GM21619 (cell line): ENCODE data around the gene CENPC.
"Not testable (repeated sequence)": the region's sequence is repeated elsewhere in the genome, so short reads cannot be mapped to it uniquely, and the experiment has no call there.

Experiments used
- ATAC-seq: cut with Tn5 transposase; IDR thresholded peaks from one replicate; pipeline ENCODE4 v1.9.1; 2021; ENCODE audit not compliant: unreplicated experiment

Gene CENPC

DNA sequence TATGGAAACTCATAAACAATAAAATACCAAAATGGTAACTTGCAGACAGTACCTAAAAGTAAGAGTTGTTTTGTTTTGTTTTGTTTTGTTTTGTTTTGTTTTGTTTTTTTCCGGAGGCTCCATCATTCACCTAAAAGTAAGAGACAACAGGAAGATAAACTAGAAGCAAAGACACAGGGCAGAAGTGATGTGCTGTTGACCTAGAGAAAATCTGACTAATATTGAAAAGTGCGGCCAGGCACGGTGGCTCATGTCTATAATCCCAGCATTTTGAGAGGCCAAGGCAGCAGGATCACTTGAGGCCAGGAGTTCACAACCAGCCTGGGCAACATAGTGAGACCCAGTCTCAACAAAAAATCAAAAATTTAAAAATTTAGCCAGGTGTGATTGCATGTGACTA lies 5.6 kb upstream of the CENPC start:
- ATAC-seq, result peak; percentile 37

DNA sequence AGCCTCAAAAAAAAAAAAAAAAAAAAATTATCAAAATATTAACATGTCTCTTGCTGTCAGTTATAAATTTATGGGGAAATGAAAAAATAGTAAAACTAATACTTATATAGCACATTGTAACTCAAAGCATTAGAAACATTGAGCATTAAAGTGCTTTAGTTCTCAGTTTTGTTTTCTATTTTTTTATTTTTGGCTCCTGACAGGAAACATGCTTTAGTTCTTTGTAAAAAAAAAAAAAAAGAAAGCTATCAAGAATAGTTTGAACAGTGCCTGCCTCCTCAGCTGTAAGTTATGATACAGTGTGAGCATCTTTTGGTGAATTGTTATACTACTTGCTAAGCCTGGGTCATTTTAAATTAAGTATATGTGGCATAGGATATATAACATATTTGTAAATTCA lies 5.1 kb upstream of the CENPC start:
- peak; percentile 34 for ATAC-seq

DNA sequence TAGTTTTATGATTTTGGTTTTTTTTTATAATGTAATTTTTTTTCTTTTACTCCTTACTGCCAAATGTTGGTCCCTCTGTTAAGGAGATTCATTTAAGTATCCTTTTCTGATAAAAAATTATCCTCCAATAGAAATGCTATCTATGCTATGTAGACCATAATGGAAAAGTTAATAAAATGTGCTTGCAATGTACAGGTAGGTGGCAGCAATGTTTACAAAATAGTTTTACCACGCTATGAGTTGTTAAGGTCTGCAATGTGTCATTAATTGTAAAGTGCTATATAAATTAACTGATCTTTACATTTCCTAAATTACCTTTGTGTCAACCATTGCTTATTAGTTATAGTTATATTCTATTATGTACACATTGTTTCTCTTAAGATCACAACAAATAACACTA lies 3.8 kb upstream of the CENPC start:
- peak; percentile 31 for ATAC-seq

DNA sequence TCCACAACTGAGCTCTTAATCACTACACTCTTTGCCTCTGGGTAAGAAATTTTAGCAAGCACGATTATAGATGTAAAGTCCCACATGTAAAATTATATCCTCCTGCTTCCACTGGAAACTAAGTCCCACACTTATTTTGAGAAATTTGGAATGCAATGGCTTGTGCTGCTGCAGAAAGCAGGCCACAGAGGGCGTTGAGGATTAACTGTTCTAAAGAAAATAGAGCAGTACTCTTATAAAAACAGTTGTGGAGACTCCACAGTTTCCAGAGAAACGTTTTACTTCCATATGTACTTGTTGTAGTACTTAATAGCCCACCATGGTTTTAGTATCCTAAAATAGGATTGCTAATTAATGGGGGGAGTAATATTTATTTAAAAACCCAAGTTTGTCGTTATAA lies 1.7 kb upstream of the CENPC start:
- no peak for ATAC-seq

DNA sequence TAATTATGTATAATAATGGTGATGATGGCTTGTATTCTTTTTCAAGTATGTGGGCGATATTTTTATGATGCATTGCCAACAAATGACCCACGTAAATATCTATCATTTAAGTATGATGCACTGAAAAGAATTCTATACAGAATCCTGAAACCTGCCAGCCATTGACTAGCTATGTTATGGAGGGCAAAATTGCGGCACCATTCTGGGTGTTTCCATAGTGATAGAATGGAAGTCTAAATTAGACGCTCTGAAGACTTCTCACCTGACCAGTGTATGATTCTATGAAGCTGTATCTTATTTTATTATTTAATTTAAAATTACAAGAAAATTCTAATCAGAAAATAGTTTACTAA lies 677 bp upstream of the CENPC start:
- no peak for ATAC-seq

DNA sequence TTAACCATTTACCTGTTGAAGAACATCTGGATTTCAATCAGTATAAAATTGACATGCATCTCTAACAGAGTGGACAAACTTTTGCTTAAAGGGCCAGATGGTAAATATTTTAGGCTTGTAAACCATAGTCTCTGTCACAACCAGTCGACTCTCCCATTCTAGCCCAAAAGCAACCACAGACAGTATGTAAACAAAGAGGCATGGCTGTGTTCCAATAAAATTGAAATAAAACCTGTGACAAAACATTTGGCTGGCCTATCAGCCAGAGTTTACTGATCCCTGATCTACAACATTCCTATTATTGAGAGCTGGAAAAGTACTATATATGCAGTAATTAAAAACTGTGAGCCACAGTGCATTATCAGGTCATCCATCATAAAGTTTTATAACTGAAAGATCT lies 3.2 kb downstream of the CENPC start:
- no peak for ATAC-seq

DNA sequence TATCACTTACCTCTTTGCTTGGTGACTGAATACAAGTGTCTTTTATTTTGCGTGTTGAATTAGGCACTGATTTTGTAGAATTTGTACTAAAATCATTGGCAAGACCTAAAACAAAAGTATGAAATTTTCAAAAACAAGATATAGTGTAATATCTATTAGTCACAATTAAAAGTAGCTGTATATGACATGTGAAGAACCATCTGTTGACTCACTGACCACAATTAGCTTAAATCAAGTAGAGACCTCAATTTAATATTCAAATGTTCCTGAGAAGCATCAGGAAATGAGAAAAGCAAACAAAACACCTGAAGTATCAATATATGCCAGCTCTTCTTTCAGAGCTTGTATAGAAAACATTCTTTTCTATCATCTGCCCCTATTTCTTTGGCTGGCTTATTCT lies 5.5 kb downstream of the CENPC start:
- no peak for ATAC-seq

DNA sequence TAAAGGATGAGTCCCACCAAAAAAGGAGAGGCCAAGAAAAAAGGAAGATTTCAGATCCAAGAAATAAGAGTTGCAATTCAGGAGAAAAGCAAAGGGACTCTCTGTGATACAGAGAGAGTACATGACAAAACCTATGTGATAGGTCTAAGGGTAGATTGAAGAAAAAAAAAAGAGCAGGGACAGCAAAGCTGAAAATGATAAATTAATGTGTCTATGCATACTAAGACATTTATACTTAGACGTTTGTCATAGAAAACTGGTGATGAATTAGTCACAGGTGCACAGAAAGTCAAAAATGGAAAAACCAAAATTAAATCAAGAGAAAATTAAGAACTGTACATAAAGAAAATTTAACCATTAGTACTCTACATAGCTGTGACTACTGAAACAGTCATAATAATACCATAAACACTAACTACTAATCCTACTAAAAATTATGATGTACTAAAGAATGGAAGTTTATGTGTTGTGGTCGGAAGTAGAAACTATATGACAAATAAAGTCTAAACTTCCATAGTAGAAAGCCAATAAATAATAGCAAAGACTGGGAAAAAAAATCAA lies 9.9 kb downstream of the CENPC start:
- no peak for ATAC-seq

DNA sequence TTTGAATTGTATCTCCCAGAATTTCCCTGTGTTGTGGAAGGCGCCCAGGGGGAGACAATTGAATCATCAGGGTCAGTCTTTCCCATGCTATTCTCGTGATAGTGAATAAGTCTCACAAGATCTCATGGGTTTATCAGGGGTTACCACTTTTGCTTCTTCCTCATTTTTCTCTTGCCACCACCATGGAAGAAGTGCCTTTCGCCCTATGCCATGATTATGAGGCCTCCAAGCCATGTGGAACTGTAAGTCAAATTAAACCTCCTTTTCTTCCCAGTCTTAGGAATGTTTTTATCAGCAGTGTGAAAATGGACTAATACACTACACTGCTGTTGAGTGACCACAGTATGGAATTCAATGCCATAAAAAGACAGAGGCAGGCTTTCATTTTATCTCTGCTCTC lies 12.2 kb downstream of the CENPC start:
- no peak for ATAC-seq

DNA sequence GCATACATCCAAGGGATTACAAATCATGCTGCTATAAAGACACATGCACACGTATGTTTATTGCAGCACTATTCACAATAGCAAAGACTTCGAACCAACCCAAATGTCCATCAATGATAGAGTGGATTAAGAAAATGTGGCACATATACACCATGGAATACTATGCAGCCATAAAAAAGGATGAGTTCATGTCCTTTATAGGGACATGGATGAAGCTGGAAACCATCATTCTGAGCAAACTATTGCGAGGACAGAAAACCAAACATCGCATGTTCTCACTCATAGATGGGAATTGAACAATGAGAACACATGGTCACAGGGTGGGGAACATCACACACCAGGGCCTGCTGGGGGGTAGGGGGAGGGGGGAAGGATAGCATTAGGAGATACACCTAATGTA lies 12.9 kb downstream of the CENPC start:
- ATAC-seq, result not testable (repeated sequence)

DNA sequence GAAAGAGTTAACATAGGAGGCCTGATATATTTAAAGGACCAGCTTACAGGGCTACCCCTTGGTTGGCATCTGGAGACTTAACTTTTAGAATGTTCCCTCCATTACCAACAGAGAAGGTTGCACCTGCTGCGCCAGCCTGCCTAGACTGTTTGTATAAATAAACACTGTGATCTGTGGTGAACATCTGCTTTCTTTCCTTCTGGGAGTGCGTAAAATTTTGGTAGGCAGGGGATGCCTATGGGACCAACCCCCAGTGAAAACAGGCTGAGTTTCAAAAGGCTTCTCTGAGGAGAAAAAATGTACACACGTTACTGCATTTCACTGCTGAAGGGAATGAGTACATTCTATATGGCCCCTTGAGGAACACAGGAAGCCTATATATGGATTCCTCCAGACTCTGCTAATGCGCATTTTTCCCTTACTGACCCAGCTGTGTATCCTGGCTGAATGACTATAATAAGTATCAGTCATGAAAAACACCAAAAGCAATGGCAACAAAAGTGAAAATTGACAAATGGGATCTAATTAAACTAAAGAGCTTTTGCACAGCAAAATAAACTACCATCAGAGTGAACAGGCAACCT lies 13.8 kb downstream of the CENPC start:
- no peak for ATAC-seq

DNA sequence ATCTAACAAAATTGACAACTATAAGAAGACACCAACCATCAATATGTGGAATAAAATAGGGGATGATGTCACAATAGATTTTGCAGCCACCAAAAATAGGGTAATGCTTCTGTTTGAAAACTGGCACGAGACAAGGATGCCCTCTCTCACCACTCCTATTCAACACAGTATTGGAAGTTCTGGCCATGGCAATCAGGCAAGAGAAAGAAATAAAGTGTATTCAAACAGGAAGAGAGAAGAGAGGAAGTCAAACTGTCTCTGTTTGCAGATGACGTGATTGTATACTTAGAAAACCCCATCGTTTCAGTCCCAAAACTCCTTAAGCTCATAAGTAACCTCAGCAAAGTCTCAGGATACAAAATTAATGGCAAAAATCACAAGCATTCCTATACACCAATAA lies 21.2 kb downstream of the CENPC start:
- ATAC-seq, result not testable (repeated sequence)

DNA sequence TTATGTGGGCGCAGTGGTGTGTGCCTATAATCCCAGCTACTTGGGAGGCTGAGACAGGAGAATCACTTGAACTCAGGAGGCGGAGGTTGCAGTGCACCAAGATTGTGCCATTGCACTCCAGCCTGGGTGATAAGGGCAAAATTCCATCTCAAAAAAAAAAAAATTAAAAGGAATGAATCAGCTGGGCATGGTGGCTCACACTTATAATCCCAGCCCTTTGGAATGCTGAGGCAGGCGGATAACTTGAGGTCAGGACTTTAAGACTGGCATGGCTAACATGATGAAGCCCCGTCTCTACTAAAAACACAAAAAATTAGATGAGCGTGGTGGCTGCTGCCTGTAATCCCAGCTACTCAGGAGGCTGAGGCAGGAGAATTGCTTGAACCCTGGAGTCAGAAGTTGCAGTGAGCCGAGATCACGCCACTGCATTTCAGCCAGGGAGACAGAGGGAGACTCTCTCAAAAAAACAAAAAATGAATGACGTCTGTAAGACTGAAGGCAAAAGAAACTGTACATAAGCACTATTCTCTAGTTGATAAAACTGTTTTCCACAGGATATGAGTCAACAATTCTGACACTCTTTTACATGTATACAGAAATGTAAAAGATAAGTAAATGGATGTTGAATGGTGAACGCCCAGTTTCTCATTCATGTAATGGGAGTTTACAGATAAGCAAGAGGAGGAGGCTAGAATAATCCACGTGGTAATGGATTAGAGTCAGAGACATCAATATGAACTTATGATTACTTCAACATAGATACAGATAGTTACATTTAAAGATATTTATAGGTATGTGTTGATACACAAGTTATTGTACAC lies 22.2 kb downstream of the CENPC start:
- no peak for ATAC-seq

DNA sequence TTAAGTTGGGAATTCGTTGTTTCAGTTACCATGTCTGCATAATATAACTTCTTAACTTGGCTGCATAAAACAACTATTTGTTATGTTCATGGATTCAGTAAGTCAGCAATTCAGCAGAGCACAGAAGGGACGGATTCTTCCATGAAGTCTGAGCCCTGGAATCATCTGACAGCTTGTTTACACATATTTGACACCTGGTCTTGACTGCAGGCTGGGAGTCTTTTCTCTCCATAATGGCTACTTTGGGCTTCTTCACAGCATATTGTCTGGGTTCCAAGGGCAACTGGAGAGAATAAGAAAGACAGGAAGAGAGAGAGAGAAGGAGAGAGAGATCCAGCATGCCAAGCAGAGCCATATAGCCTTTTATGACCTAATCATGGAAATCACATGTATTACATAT lies 23.1 kb downstream of the CENPC start:
- ATAC-seq, result no peak

DNA sequence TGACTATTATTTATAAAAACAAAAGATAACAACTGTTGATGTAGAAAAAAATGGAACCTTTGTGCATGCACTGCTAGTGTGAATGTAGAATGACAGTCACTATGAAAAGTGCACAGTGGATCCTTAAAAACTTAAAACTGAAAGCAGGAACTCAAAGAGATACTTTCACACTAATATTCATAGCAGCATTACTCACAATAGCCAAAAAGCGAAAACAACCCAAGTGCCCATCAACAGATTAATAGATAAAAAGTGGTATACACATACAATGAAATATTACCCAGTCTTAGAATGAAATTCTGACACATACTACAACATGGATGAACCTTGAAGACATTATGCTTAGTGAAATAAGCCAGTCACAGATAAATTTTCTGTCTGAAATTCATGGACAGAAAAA lies 23.8 kb downstream of the CENPC start:
- ATAC-seq, result no peak

DNA sequence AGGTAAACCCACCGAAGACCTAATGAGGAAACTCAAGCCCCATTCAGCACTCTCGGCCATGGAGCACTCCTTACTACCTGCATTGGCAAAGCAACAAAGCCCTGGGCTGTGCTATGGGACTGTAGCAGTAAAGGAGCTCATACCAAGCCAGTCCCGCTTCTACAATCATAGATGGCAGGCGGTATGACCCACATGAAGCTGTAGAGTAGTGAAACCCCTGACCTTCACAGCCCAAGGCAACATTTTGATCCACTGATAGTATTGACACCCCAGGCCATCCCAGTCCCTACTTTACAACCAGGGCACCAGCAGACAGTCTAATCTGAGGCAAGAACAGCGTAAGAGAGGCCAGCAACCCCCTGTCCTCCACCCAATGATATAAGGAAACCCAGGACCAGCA lies 25.2 kb downstream of the CENPC start:
- no peak for ATAC-seq

DNA sequence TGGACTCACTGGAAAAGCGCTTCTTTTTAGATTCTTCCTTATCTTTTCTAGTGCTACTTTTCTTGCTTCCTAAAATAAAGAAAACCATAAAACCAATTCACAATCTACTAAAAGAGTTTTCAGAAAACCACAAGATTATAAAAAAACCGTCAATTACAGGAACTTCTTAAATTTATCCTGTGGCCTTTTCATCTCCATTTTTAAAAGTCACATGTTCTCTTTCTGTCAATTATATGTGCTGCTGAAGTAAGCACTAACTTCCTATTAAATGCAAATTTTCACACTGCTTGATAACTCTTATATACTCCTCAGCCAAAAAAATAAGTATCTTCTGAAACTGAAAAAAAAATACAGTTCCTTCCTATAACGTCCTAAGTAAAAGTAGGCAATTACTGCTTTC lies 32.8 kb downstream of the CENPC start:
- no peak for ATAC-seq

DNA sequence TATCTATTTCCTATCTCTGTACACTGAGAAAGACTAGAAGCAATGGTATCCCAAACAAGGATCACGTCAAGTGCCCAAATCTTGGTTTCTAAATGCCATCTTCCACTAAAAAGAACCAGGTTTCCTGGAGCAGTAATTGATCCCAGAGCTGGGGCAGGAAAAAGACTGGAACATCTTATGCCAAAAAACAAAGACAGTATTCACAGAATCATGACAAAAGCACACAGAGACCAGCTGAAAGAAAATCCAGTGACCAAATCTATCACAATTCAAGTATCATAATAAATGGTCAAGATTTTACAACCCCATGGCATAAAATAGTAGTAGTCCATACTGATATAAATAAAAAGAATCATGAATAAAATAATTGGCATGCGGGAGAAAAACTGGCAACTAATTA lies 44.9 kb downstream of the CENPC start:
- ATAC-seq, result no peak

DNA sequence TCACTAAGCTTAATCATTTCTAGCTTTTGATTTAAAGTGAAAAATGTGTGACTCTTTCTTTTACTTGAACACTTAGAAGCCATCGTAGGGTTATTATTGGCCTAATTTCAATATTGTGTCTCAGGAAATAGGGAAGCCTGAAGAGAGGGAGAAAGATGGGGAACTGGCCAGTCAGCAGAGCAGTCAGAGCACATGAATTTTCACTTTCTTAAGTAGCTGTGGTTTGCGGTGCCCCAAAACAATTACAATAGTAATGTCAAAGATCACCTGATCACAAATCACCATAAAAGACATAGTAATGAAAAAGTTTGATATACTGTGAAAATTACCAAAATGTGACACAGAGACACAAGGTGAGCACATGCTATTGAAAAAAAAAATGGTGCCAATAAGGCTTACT lies 45.5 kb downstream of the CENPC start:
- peak; percentile 59 for ATAC-seq

DNA sequence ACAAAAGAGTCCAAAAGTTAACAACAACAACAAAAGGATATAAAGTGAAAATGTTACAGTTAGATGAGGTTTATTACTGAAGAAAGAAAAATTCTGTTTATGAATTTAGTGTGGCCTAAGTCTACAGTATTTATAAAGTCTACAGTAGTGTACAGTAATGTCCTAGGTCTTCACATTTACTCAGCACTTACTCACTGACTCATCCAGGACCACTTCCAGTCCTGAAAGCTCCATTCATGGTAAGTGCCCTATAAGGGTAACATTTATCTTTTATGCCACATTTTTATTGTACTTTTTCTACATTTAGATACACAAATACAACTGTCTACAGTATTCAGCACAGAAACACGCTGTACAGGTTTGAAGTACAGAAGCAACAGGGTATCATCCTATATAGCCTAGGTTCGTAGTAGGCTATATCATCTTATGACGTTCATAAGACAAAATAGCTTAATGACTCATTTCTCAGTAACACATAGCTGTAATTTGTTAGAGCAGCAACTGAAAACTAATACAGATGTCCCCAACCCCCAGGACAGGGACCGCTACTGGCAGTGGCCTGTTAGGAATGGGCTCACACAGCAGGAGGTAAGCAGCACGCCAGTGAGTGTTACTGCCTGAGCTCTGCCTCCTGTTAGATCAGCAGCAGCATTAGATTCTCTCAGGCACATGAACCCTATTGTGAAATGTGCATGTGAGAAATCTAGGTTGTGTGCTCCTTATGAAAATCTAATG lies 61.3 kb downstream of the CENPC start:
- no peak for ATAC-seq

DNA sequence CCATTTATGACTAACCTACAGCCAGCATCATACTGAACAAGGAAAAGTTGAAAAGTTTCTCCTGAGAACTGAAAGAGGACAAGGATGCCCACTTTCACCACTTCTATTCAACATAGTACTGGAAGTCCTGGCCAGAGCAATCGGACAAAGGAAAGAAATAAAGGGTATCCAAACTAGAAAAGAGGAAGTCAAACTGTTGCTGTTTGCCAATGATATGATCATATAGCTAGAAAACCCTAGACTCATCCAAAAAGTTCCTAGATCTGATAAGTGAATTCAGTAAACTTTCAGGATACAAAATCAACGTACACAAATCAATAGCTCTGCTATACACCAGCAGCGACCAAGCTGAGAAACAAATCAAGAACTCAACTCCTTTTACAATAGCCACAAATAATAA lies 64.5 kb downstream of the CENPC start:
- no peak for ATAC-seq

DNA sequence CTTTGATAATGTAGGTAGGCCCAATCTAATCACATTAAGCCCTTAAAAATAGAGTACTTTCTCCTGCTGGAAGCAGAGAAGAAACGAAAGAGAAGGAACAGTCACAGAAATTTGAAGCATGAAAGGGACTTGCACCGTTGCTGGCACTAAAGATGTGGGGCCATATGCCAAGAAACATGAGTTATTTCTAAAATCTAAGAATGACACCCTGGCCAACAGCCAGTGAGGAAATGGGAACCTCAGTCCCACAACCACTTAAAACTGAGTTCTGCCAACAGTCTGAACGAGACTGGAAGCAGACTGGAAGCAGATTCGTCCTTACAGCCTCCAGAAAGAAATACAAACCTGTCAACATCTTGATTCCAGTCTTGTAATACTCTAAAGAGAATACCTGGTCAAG lies 70.1 kb downstream of the CENPC start:
- ATAC-seq, result no peak
